HepG2 (cell line): ENCODE measurements around the gene NLRC5. TPM values are rescaled to one million over a fixed set of nuclear protein-coding genes. Genes with fewer than 3 reads are reported as not detected.

Experiments used
- BRCA1 ChIP-seq: sonication (generic); formaldehyde crosslinking; IDR thresholded peaks from 2 replicates; pipeline ENCODE4 v1.4.0; 2020; ENCODE audit warnings: missing genetic modification reagents
- DR1 ChIP-seq: sonication (generic); formaldehyde crosslinking; IDR thresholded peaks from 2 replicates; pipeline ENCODE4 v1.8.0; 2021; ENCODE audit warnings: mild to moderate bottlenecking, missing genetic modification reagents, inconsistent platforms
- HNF1B ChIP-seq: sonication (generic); formaldehyde crosslinking; IDR thresholded peaks from 2 replicates; pipeline ENCODE4 v1.5.1; 2020; ENCODE audit warnings: mild to moderate bottlenecking, moderate library complexity, missing genetic modification reagents
- MBD4 ChIP-seq: IDR thresholded peaks from 2 replicates; pipeline ENCODE4 v1.6.1; 2012; ENCODE audit warnings: low read length, inconsistent platforms, borderline replicate concordance
- MIER2 ChIP-seq: IDR thresholded peaks from 2 replicates; pipeline ENCODE4 v1.6.1; 2016; ENCODE audit warnings: missing biosample characterization, missing genetic modification reagents
- TBX3 ChIP-seq: fragments of 450-650 bp; IDR thresholded peaks from 2 replicates; pipeline ENCODE4 v1.6.1; 2017; ENCODE audit warnings: antibody characterized with exemption, mild to moderate bottlenecking, inconsistent platforms, borderline replicate concordance
- XBP1 ChIP-seq: sonication (generic); formaldehyde crosslinking; IDR thresholded peaks from 2 replicates; pipeline ENCODE4 v1.5.0; 2020; ENCODE audit warnings: missing genetic modification reagents
- YEATS2 ChIP-seq: sonication (generic); formaldehyde crosslinking; IDR thresholded peaks from 2 replicates; pipeline ENCODE4 v1.4.0; 2020; ENCODE audit warnings: missing genetic modification reagents, borderline replicate concordance
- ZBED4 ChIP-seq: sonication (generic); formaldehyde crosslinking; IDR thresholded peaks from 2 replicates; pipeline ENCODE4 v1.4.0; 2020; ENCODE audit warnings: missing genetic modification reagents, borderline replicate concordance
- ZBTB49 ChIP-seq: sonication (generic); formaldehyde crosslinking; IDR thresholded peaks from 2 replicates; pipeline ENCODE4 v1.4.0; 2020; ENCODE audit warnings: missing genetic modification reagents, borderline replicate concordance
- ZFP82 ChIP-seq: sonication (generic); formaldehyde crosslinking; IDR thresholded peaks from 2 replicates; pipeline ENCODE4 v1.5.1; 2020; ENCODE audit warnings: mild to moderate bottlenecking, missing genetic modification reagents, borderline replicate concordance
- ZNF207 ChIP-seq: fragments of 450-650 bp; IDR thresholded peaks from 2 replicates; pipeline ENCODE4 v1.6.1; 2016; ENCODE audit warnings: antibody characterized with exemption, borderline replicate concordance
- ZNF337 ChIP-seq: sonication (generic); formaldehyde crosslinking; IDR thresholded peaks from 2 replicates; pipeline ENCODE4 v1.5.1; 2020; ENCODE audit warnings: missing genetic modification reagents, low read depth, mild to moderate bottlenecking, borderline replicate concordance
- ZNF432 ChIP-seq: sonication (generic); formaldehyde crosslinking; IDR thresholded peaks from 2 replicates; pipeline ENCODE4 v1.5.0; 2020; ENCODE audit warnings: missing genetic modification reagents, mild to moderate bottlenecking, borderline replicate concordance
- ZNF639 ChIP-seq: conservative IDR thresholded peaks from 2 replicates; pipeline ENCODE4 v1.6.1; 2018; ENCODE audit warnings: missing genetic modification reagents
- ZNF800 ChIP-seq: sonication (generic); formaldehyde crosslinking; IDR thresholded peaks from 2 replicates; pipeline ENCODE4 v1.4.0; 2020; ENCODE audit warnings: missing genetic modification reagents
- ZNF816 ChIP-seq: sonication (generic); formaldehyde crosslinking; IDR thresholded peaks from 2 replicates; pipeline ENCODE4 v1.8.0; 2022; ENCODE audit warnings: missing genetic modification reagents, mild to moderate bottlenecking, borderline replicate concordance
- polyA plus RNA-seq, 8 experiments: library from polyadenylated mRNA; depleted of rRNA in 3 of 8; stranded (reverse) in 7 of 8; unstranded in 1 of 8; fragments of >200 nt; fragmentation: Illumina TruSeq in 4 of 8; extraction: Trizol in 4 of 8; gene quantifications; 2 replicates each; pipeline versions ENCODE4 v1.2.1 to v1.2.3, GENCODE V29; 2011 to 2016; ENCODE audit warnings: low read depth in 4 of 8, missing spikeins in 1 of 8, mixed read lengths in 1 of 8; ENCODE audit not compliant: insufficient read depth in 1 of 8
- total RNA-seq, 5 experiments: library from RNA; depleted of rRNA; stranded (reverse); fragments of >200 nt; fragmentation: Illumina TruSeq; extraction: Trizol; gene quantifications; 2 replicates each; pipeline ENCODE4 v1.2.3, GENCODE V29; 2016; ENCODE audit warnings: low read depth in 1 of 5

NLRC5 gene
- total and polyA plus RNA-seq, 2 of the 13 experiments (the other 11 are each of a cell fraction or from before 2014, with no cell fraction given): 6.3 to 12.7 TPM

GRCh38 chr16:56973294-56973689 is 16.1 kb upstream of the NLRC5 start (continued):
- no peak; the same call in 1 of the 2 replicates for TF ChIP-seq ZBED4 (CRISPR knock-in tag)
- TF ChIP-seq MBD4: no peak
- TF ChIP-seq ZNF337 (CRISPR knock-in tag): no peak
- no peak for TF ChIP-seq XBP1 (CRISPR knock-in tag)
- TF ChIP-seq DR1 (CRISPR knock-in tag): no peak
- no peak for TF ChIP-seq ZNF639 (CRISPR knock-in tag)
- no peak for TF ChIP-seq ZNF800
- TF ChIP-seq ZNF207: no peak
- TF ChIP-seq ZNF816 (CRISPR knock-in tag): no peak
- no peak for TF ChIP-seq TBX3
- no peak for TF ChIP-seq ZFP82 (CRISPR knock-in tag)
- no peak for TF ChIP-seq BRCA1 (CRISPR knock-in tag)
- no peak for TF ChIP-seq MIER2
- no peak for TF ChIP-seq ZBTB49 (CRISPR knock-in tag)
- TF ChIP-seq HNF1B: no peak
- TF ChIP-seq ZNF432: no peak
- TF ChIP-seq YEATS2 (CRISPR knock-in tag): no peak
